Activated CD4-positive, alpha-beta memory T cell treated with anti-CD3 and anti-CD28 coated beads for 36 hours (primary cell): ENCODE data around the gene ARSA. TPM values are rescaled to one million over a fixed set of nuclear protein-coding genes. Genes with fewer than 3 reads are reported as not detected.
A peak's percentile ranks its signal among the peaks of the same experiment; 100 is the strongest.
"Not testable (repeated sequence)": the region's sequence is repeated elsewhere in the genome, so short reads cannot be mapped to it uniquely, and the experiment has no call there.

ENCODE experiments used
- CTCF ChIA-PET: fragments of 350-600 bp; sonication (Branson Sonifier 250); formaldehyde crosslinking; loops from one replicate; lab custom pipeline; 2021; ENCODE audit warnings: antibody characterized with exemption, inconsistent platforms; lab: Charles Lee
- POLR2A ChIA-PET: fragments of 350-600 bp; sonication (Branson Sonifier 250); formaldehyde crosslinking; loops from one replicate; lab custom pipeline; 2021; ENCODE audit warnings: antibody characterized with exemption; lab: Charles Lee
- DNase-seq: peaks from one replicate; pipeline ENCODE4 v3.0.0-alpha.2; 2020
- H3K27ac Mint-ChIP-seq: one replicate; pipeline ENCODE4 v1.8.0; 2021; ENCODE audit warnings: mixed read lengths
- H3K27me3 Mint-ChIP-seq: one replicate; pipeline ENCODE4 v1.8.0; 2021; ENCODE audit warnings: mixed read lengths
- H3K36me3 Mint-ChIP-seq: one replicate; pipeline ENCODE4 v1.8.0; 2021; ENCODE audit warnings: mixed read lengths
- H3K4me1 Mint-ChIP-seq: one replicate; pipeline ENCODE4 v1.8.0; 2021; ENCODE audit warnings: low read depth, mixed read lengths
- H3K4me3 Mint-ChIP-seq: one replicate; pipeline ENCODE4 v1.8.0; 2021; ENCODE audit warnings: mild to moderate bottlenecking, mixed read lengths
- H3K9me3 Mint-ChIP-seq: one replicate; pipeline ENCODE4 v1.8.0; 2021; ENCODE audit warnings: mixed read lengths
- intact Hi-C: fragments of 100-400 bp; cut with micrococcal nuclease; formaldehyde crosslinking; loops from one replicate; pipeline ENCODE4 v1.15.1; 2023
- total RNA-seq, 2 experiments: library from RNA; stranded (reverse); gene quantifications; one replicate each; pipeline ENCODE4 v1.2.3, GENCODE V29; 2021

ARSA gene
- total RNA-seq, 2 experiments from 2014 or later = 23.9 to 25.8 TPM

DNA sequence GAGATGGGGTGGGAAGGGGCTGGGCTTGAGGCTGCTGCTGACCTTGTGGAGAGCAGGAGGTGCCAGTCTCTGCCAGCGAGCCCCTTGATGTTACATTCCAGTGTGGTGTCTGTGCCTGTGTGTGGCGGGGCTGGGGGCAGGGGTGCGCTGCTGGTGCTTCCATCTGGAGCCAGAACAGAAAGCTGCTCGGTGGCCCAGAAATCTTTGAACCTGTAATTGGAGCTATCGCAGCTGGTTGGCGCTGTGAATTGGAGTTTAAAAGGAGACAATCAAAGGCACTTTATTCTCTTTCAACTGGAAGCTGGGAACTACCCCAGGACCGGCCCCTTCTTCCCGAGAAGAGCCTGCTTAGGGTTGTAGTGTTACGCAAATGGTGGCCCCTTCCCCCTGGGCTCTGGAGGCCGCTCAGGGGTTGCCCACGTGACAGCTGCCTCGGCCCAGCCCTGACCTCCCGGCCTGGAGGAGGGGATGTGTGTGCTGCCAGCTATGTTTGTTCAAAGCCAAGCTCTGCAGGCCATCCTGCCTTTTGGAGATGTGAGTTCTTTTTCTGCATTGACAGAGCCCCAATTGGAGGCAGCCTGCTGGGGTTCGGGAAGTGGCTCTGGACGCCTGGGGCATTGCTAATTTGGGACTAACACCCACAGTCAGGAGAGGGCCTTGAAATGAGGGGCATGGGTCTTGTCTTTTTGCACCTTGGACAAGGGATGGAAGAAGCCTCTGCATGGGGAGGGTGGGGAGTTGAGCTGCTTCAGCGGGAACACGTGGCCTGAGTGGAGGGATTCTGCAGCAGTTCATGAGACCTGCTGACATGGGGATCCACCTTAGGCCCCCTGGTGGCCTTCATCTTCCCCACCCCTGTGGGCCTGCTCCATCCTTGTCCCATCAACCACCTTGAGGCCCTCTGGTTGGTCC, 14.0 kb upstream of the ARSA start:
- Mint-ChIP-seq H3K4me3 (no peak overlapping the region), H3K36me3 (no peaks in the 10 kb centered on the region), H3K27me3 (peaks cover 14% of the 10 kb centered on the region), H3K27ac (no peak overlapping the region), H3K4me1 (no peaks in the 10 kb centered on the region), H3K9me3 (no peaks in the 10 kb centered on the region)
- ChIA-PET CTCF (interaction anchor here (0.6 to 1.0 kb wide), 2 partner anchors 15 to 21 kb away, joined by 3 read pairs; no protein-coding TSS in a partner anchor), POLR2A (no interaction called here)
- intact Hi-C loops = no loop called here
- no peak for DNase-seq

DNA sequence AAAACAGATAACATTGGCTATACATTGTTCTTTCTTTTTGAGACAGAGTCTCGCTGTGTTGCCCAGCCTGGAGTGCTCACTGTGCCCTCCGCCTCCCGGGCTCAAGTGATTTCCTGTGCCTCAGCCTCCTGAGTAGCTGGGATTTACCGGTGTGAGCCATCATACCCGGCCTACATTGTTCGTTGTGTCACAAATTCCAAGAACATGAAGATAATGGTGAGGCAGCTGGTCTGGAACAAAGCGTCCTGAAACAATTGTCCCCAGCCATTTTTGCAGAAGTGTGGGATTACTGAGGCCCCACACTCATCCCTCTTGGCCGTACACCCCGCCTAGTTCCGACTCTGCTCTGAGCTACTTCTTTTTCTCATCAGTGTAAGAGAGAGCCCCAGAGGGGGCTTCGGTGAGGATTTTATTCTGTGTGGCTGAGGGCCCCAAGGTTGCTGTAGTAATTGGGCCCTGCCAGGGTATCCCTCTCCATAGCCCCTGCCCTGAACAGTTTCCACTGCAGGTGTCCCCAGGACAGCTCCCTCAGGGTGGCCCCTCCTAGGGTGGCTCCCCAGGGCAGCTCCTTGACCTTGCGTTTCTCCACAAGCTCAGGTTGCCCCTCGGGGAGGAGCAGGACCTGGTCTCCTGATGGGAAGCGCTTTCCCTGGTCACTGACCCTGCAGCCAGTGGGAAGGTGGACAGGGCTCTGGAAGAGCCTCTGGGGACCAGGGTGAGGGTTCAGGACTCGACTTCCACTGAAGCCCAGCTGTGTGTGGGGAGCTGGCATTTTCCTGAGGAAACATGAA, 13.1 kb upstream of the ARSA start:
- no peak for DNase-seq
- intact Hi-C loops = no loop called here
- no peaks in the 10 kb centered on the region for H3K36me3 Mint-ChIP-seq
- no peaks in the 10 kb centered on the region for H3K9me3 Mint-ChIP-seq
- ChIA-PET CTCF (no interaction called here), POLR2A (no interaction called here)
- H3K27ac Mint-ChIP-seq = no peak overlapping the region
- no peak overlapping the region for H3K4me3 Mint-ChIP-seq
- no peaks in the 10 kb centered on the region for H3K4me1 Mint-ChIP-seq
- H3K27me3 Mint-ChIP-seq = peaks cover 10% of the 10 kb centered on the region

DNA sequence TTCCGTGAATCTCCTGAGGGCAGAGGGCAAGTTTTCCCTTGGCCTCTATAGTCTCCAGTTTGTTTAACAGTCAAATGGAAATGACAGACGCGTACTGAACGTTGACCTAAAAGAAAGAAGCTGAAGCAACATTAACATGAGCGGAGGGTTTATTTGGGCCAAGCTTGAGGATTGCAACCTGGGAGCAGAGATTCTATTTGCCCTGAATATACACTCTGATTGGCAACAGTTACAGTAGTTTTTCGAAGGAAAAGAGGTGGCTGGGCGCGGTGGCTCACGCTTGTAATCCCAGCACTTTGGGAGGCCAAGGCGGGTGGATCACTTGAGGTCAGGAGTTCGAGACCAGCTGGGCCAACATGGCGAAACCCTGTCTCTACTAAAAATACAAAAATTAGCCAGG, 12.3 kb upstream of the ARSA start:
- H3K27ac Mint-ChIP-seq, CTCF ChIA-PET, DNase-seq, H3K36me3 Mint-ChIP-seq, H3K4me1 Mint-ChIP-seq, H3K4me3 Mint-ChIP-seq, POLR2A ChIA-PET, intact Hi-C loops, H3K27me3 Mint-ChIP-seq, H3K9me3 Mint-ChIP-seq: not testable (repeated sequence)

DNA sequence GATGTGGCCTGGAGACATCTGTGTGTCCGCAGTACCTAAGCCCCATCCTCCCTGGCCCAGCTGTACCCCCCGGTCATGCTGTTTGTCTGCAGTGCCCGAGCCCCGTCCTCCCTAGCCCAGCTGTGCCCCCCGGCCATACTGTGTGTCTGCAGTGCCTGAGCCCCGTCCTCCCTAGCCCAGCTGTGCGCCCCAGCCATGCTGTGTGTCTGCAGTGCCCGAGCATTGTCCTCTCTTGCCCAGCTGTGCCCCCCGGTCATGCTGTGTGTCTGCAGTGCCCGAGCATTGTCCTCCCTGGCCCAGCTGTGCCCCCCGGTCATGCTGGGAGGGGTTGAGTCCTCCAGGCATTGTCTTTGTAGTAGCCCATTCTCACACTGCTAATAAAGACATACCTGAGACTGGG, 7.6 kb upstream of the ARSA start:
- CTCF ChIA-PET = no interaction called here
- peaks cover 2% of the 10 kb centered on the region for H3K4me1 Mint-ChIP-seq
- DNase-seq = no peak
- POLR2A ChIA-PET = no interaction called here
- H3K27me3 Mint-ChIP-seq = no peaks in the 10 kb centered on the region
- no peaks in the 10 kb centered on the region for H3K36me3 Mint-ChIP-seq
- no peaks in the 10 kb centered on the region for H3K9me3 Mint-ChIP-seq
- no peak overlapping the region for H3K27ac Mint-ChIP-seq
- intact Hi-C loops = no loop called here
- H3K4me3 Mint-ChIP-seq = no peak overlapping the region

DNA sequence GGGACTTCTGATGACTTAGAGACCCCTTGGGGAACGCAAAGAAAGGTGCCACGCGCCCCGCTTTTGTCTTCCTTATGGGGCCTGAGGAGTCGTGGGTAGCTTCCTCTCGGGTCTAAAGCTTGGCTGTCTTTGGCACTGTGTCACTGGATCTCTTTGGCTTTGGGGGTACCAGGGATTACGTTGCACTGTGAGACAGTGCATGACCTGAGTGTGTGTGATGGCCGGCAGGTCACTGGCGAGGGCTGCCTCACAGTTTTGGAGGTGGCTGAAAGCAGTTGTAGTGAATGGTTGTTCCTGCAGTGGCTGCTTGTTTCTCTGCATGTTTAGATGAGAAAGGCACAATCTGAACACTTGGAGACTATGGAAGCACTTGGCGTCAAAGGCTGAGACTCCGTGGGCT, 5.8 kb upstream of the ARSA start:
- H3K4me3 Mint-ChIP-seq = no peak overlapping the region
- H3K27me3 Mint-ChIP-seq = no peaks in the 10 kb centered on the region
- H3K36me3 Mint-ChIP-seq = no peaks in the 10 kb centered on the region
- intact Hi-C loops = no loop called here
- CTCF ChIA-PET = no interaction called here
- POLR2A ChIA-PET = no interaction called here
- peaks cover 11% of the 10 kb centered on the region for H3K4me1 Mint-ChIP-seq
- DNase-seq = no peak
- H3K27ac Mint-ChIP-seq = no peak overlapping the region
- H3K9me3 Mint-ChIP-seq = no peaks in the 10 kb centered on the region

DNA sequence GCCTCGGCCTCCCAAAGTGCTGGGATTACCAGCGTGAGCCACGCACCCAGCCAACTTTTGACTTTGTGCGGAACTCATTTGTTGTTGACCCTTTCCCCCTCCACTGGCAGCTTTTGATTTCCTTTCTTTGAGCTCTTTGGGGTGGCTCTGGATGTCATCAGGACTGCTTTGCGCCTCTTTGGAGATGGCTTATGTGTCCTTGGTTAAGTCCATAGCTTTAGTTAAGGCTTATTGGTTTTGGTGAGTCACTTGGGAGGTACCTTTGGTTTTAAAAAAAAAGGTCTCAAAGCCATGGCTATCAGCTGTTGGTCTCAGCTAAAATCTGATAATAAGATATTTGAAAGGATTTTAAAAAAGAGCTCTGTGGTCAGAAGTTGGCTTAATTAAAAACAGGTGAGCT, 5.1 kb upstream of the ARSA start:
- Mint-ChIP-seq H3K4me3 (no peak overlapping the region), H3K27me3 (no peaks in the 10 kb centered on the region), H3K9me3 (no peaks in the 10 kb centered on the region), H3K4me1 (peaks cover 16% of the 10 kb centered on the region), H3K36me3 (no peaks in the 10 kb centered on the region), H3K27ac (no peak overlapping the region)
- POLR2A ChIA-PET = no interaction called here
- no peak for DNase-seq
- intact Hi-C loops = no loop called here
- CTCF ChIA-PET = no interaction called here

DNA sequence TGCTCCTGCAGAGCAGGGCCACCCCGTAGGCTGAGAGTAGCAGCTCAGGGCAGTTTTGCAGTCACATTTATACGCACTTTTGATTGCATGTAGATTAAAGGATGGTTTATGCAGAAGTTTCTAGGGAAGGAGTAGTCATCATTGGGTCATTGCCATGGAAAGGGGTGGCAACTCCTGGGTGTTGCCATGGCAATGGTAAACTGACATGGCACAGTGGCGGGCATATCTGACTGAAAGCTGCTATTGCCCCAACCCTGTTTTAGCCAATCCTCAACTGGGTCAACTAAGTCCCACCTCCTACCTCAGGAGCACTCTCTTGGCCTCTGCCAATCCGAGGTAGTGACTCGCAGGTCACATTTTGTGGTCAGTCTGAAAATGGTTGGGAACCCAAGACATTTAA, 2.4 kb upstream of the ARSA start:
- POLR2A ChIA-PET = no interaction called here
- peaks cover 19% of the 10 kb centered on the region for H3K4me1 Mint-ChIP-seq

DNA sequence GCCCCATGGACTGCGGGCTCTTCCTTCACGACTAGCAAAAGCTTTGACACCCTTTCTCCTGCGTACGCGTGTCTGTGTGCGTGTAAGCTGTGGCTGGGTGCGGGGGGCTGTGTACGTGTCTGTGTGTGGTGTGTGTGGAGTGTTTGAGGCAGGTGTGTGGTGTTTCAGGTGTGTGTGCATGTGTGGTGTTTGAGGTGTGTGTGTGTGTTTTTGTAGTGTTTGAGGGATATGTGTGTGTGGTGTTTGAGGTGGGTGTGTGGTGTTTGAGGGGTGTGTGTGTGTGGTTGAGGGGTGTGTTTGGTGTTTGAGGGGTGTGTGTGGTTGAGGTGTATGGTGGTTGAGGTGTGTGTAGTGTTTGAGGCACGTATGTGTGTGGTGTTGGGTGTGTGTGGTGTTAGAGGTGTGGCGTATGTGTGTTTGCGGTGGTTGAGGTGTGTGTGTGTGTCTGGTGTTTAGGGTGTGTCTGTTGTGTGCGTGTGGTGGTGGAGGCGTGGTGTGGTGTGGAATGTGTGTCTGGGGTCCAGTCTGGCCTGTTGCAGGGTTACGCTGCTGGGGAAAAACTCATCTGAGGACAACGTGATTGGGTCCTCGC, 687 bp upstream of the ARSA start:
- peak; percentile 24 for DNase-seq
- Mint-ChIP-seq H3K27me3 (no peaks in the 10 kb centered on the region), H3K27ac (peak overlapping the region; percentile 57), H3K4me1 (peaks cover 19% of the 10 kb centered on the region), H3K4me3 (peak overlapping the region; percentile 88), H3K36me3 (peaks cover 2% of the 10 kb centered on the region), H3K9me3 (no peaks in the 10 kb centered on the region)
- intact Hi-C loops = loop anchor here (1.0 kb wide), 1 partner anchor 63 kb away; no protein-coding TSS in a partner anchor
- POLR2A ChIA-PET = interaction anchor here (1.4 kb wide), 1 partner anchor 103 kb away, joined by 5 read pairs; the partner anchor contains the start of gene SCO2
- CTCF ChIA-PET = interaction anchor here (0.8 to 1.4 kb wide), 3 partner anchors 62 to 103 kb away, joined by 4 to 6 read pairs (median 5); partner anchors contain the start of genes SCO2 and SYCE3

More for the DNA sequence above, 2.4 kb upstream of the ARSA start:
- CTCF ChIA-PET = interaction anchor here (0.7 to 1.5 kb wide), 2 partner anchors 9 to 10 kb away, joined by 4 read pairs; no protein-coding TSS in a partner anchor
- intact Hi-C loops = no loop called here
- Mint-ChIP-seq H3K4me3 (no peak overlapping the region), H3K9me3 (no peaks in the 10 kb centered on the region), H3K36me3 (peaks cover 2% of the 10 kb centered on the region), H3K27ac (no peak overlapping the region), H3K27me3 (no peaks in the 10 kb centered on the region)
- no peak for DNase-seq

DNA sequence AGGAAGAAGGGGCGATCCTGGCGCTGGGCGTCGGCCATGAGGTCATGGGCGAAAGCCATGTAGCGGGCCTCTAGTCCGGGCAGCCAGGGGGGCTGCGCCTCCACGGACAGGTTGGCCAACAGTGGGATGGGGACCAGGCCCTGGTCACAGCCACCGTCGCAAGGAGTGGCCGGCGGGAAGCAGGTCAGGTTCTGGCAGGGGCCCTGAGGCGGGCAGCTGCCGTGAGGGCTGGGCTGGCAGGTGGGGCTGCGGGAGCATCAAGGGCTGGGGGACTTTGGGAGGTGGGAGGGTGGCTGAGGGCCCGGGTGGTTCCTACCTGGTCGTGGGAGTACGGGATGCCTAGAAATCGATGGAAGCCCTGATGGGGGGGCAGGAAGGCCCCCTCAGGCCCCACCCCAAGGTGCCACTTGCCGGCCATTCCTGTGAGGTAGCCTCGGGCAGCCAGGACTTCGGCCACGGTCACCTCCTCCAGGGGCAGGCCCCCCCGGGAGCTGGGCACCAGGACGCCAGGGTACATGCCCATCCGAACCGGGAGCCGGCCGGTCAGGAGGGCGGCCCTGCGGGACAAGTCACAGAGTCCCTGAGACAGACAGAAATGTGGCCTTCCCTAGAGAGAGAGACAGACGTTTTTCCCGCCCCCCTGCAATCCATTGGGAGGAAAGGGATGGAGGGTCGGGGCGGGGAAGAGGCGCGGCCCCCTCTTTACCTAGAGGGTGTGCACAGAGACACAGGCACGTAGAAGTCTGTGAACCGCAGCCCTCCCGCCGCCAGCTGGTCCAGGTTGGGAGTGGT, 906 bp downstream of the ARSA start:
- no peaks in the 10 kb centered on the region for H3K9me3 Mint-ChIP-seq
- intact Hi-C loops = no loop called here
- H3K27ac Mint-ChIP-seq = peak overlapping the region; percentile 69
- H3K4me3 Mint-ChIP-seq = peak overlapping the region; percentile 79
- H3K4me1 Mint-ChIP-seq = peaks cover 30% of the 10 kb centered on the region
- POLR2A ChIA-PET = interaction anchor here (0.9 to 1.4 kb wide), 3 partner anchors 76 to 119 kb away, joined by 3 to 5 read pairs (median 3); partner anchors contain the start of genes LMF2, NCAPH2 and SCO2
- CTCF ChIA-PET = interaction anchor here (1.1 to 1.4 kb wide), 5 partner anchors 15 to 88 kb away, joined by 3 to 4 read pairs (median 3); no protein-coding TSS in a partner anchor
- H3K36me3 Mint-ChIP-seq = peaks cover 2% of the 10 kb centered on the region
- H3K27me3 Mint-ChIP-seq = no peaks in the 10 kb centered on the region
- DNase-seq = peak; percentile 37

DNA sequence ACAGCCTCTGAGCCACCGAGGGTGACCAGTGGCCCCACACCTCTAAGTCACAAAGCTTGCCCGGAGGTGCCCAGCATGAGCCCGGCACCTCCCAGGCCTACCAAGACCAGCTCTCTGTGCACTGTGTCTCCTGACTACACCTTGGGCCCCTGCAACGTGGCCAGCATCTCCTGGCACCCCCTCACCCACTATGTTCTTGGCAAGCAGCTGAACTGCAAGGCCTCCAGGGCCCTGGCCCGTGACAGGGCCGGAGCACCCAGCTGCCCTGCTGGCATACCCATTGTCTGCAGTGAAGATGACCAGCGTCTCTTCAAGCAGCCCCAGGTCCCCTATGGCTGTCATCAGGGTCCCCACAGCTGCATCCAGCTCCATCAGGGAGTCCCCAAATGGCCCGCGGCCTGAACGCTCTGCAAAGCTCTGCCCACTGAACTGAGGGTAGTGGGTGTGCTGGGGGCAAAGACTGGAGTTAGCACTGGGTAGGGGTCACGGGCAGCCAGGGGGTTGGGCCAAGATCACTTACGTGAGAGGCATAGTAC, 1.6 kb downstream of the ARSA start:
- CTCF ChIA-PET = interaction anchor here (1.2 to 1.4 kb wide), 2 partner anchors 16 to 87 kb away, joined by 3 to 4 read pairs; no protein-coding TSS in a partner anchor
- intact Hi-C loops = no loop called here
- H3K4me3 Mint-ChIP-seq = peak overlapping the region; percentile 68
- POLR2A ChIA-PET = interaction anchor here (0.6 kb wide), 1 partner anchor 37 kb away, joined by 3 read pairs; no protein-coding TSS in a partner anchor
- peaks cover 2% of the 10 kb centered on the region for H3K36me3 Mint-ChIP-seq
- no peak overlapping the region for H3K27ac Mint-ChIP-seq
- H3K27me3 Mint-ChIP-seq = no peaks in the 10 kb centered on the region
- DNase-seq = no peak
- peaks cover 36% of the 10 kb centered on the region for H3K4me1 Mint-ChIP-seq
- H3K9me3 Mint-ChIP-seq = no peaks in the 10 kb centered on the region
